Ovary (tissue), 3 donors: Measurements from ENCODE around the gene GABBR2.

ENCODE experiments used
- CTCF ChIP-seq, 3 donors: fragments of 450-650 bp in 2 of 3; fragments of 200-600 bp in 1 of 3; IDR thresholded peaks; one replicate each; pipeline versions ENCODE4 v1.5.1 to v1.8.0; 2016 to 2022; ENCODE audit warnings: antibody characterized with exemption in 3 of 3, mild to moderate bottlenecking in 1 of 3
- EP300 ChIP-seq: sonication (generic); formaldehyde crosslinking; IDR thresholded peaks from one replicate; pipeline ENCODE4 v1.6.1; 2017; ENCODE audit warnings: antibody characterized with exemption
- POLR2A ChIP-seq: fragments of 450-650 bp; IDR thresholded peaks from one replicate; pipeline ENCODE4 v1.6.1; 2017; ENCODE audit warnings: antibody characterized with exemption, mild to moderate bottlenecking, moderate library complexity
- donor health status: DM: no; HTN: no; CAD: no.

- TF ChIP-seq POLR2A (no peak), CTCF (IDR thresholded peaks at IDR 0.05) (no peak), EP300 (no peak)
Observed at GRCh38 chr9:98256756-98257155, 452.0 kb downstream of the GABBR2 start.
